ENCODE measurements around the gene SENP5. TPM values are rescaled to one million over a fixed set of nuclear protein-coding genes. Genes with fewer than 3 reads are reported as not detected.
A peak's percentile ranks its signal among the peaks of the same experiment; 100 is the strongest.

The SENP5 gene
- total and polyA plus RNA-seq, 9 of the 15 experiments (the other 6 are each of a cell fraction or from before 2014, with no cell fraction given), result 18.3 to 59.7 (median 35.8) TPM

- TF ChIP-seq POLR2A (conservative IDR thresholded peaks at IDR 0.05) (peak; percentile 93), ZBED1 (IDR thresholded peaks at IDR 0.05) (0 out of 2 replicates have a peak, but pooled peaks have one; percentile 52), JUN (IDR thresholded peaks at IDR 0.05; ENCODE audit: borderline replicate concordance, low read depth, low read length) (no peak), JUN (CRISPR knock-in tag; IDR thresholded peaks at IDR 0.05; ENCODE audit: borderline replicate concordance) (0 out of 2 replicates have a peak, but pooled peaks have one; percentile 37), ID3 (CRISPR knock-in tag; IDR thresholded peaks at IDR 0.05) (no peak), ID3 (tag; IDR thresholded peaks at IDR 0.05) (0 out of 2 replicates have a peak, but pooled peaks have one; percentile 17), ETS2 (tag; IDR thresholded peaks at IDR 0.05; ENCODE audit: borderline replicate concordance, poor library complexity, severe bottlenecking) (no peak), ZNF785 (CRISPR knock-in tag; IDR thresholded peaks at IDR 0.05) (no peak), ATF7 (IDR thresholded peaks at IDR 0.05) (peak; percentile 57; the same call in 1 of the 2 replicates), RBM22 (IDR thresholded peaks at IDR 0.05; ENCODE audit: low read depth, low read length, poor library complexity, severe bottlenecking) (peak; percentile 55), ZNF124 (CRISPR knock-in tag; IDR thresholded peaks at IDR 0.05) (0 out of 2 replicates have a peak, but pooled peaks have one; percentile 60), GTF2E2 (tag; IDR thresholded peaks at IDR 0.05) (0 out of 2 replicates have a peak, but pooled peaks have one; percentile 69), EP400 (IDR thresholded peaks at IDR 0.05) (peak; percentile 52), NR3C1 (CRISPR knock-in tag; IDR thresholded peaks at IDR 0.05) (0 out of 2 replicates have a peak, but pooled peaks have one; percentile 58), POLR2AphosphoS5 (IDR thresholded peaks at IDR 0.05; ENCODE audit: control insufficient read depth, insufficient read depth, low read depth, low read length) (peak; percentile 89), ZNF143 (CRISPR knock-in tag; IDR thresholded peaks at IDR 0.05) (no peak), HMGN3 (IDR thresholded peaks at IDR 0.05; ENCODE audit: borderline replicate concordance, extremely low read depth, insufficient read length, low read depth, low read length) (peak; percentile 37), ZNF780A (CRISPR knock-in tag; IDR thresholded peaks at IDR 0.05) (no peak), SRF (CRISPR knock-in tag; IDR thresholded peaks at IDR 0.05) (no peak; a peak in 1 of 4 replicates), ZNF830 (CRISPR knock-in tag; IDR thresholded peaks at IDR 0.05) (no peak), BRD4 (IDR thresholded peaks at IDR 0.05) (peak; percentile 46; the same call in 1 of the 2 replicates), SP2 (IDR thresholded peaks at IDR 0.05; ENCODE audit: extremely low read depth, low read depth, low read length, poor library complexity, severe bottlenecking) (no peak), ZNF644 (tag; IDR thresholded peaks at IDR 0.05; ENCODE audit: low read depth) (no peak)
- TF ChIP-seq, protein P1, sequence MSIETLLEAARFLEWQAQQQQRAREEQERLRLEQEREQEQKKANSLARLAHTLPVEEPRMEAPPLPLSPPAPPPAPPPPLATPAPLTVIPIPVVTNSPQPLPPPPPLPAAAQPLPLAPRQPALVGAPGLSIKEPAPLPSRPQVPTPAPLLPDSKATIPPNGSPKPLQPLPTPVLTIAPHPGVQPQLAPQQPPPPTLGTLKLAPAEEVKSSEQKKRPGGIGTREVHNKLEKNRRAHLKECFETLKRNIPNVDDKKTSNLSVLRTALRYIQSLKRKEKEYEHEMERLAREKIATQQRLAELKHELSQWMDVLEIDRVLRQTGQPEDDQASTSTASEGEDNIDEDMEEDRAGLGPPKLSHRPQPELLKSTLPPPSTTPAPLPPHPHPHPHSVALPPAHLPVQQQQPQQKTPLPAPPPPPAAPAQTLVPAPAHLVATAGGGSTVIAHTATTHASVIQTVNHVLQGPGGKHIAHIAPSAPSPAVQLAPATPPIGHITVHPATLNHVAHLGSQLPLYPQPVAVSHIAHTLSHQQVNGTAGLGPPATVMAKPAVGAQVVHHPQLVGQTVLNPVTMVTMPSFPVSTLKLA (conservative IDR thresholded peaks at IDR 0.05), result peak in 1 of 2 experiments; percentile 64; a peak in 1 of 4 replicates
- TF ChIP-seq, protein P2, sequence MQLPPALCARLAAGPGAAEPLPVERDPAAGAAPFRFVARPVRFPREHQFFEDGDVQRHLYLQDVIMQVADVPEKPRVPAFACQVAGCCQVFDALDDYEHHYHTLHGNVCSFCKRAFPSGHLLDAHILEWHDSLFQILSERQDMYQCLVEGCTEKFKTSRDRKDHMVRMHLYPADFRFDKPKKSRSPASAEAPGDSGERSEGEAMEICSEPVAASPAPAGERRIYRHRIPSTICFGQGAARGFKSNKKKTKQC (CRISPR knock-in tag; IDR thresholded peaks at IDR 0.05), result peak; percentile 47; the same call in 1 of the 2 replicates
- TF ChIP-seq, protein P3, sequence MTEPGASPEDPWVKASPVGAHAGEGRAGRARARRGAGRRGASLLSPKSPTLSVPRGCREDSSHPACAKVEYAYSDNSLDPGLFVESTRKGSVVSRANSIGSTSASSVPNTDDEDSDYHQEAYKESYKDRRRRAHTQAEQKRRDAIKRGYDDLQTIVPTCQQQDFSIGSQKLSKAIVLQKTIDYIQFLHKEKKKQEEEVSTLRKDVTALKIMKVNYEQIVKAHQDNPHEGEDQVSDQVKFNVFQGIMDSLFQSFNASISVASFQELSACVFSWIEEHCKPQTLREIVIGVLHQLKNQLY (CRISPR knock-in tag; conservative IDR thresholded peaks at IDR 0.05), result no peak
These were observed at the start of gene SENP5 (continued) for GRCh38 chr3:196867507-196868296.

Data from K562 (cell line).